IPS-NIHi7 (cell line): ENCODE data around the gene TCERG1L.
"Not testable (repeated sequence)": the region's sequence is repeated elsewhere in the genome, so short reads cannot be mapped to it uniquely, and the experiment has no call there.

Source experiments
- DNase-seq: peaks from one replicate; pipeline ENCODE4 v3.0.0; 2012; ENCODE audit warnings: mixed read lengths; ENCODE audit errors: extremely low spot score

TCERG1L gene

DNA sequence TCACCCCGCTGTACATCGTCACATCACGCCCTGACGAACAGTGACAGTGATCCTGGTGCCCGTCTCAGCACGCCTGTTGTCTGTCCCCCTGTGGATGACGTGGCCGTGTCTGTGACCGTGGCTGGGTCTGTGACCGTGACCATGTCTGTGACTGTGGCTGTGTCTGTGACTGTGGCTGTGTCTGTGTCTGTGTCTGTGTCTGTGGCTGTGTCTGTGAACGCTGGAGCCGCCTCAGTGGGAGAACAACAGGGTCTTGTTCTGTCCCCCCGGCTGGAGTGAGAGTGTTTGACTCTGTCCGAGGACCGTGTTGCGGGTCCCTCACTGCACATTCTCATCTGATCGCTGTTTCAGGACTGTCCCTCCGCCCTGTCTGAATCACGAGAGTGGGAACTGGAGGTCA lies 202.2 kb downstream of the TCERG1L start:
- DNase-seq, result no peak

DNA sequence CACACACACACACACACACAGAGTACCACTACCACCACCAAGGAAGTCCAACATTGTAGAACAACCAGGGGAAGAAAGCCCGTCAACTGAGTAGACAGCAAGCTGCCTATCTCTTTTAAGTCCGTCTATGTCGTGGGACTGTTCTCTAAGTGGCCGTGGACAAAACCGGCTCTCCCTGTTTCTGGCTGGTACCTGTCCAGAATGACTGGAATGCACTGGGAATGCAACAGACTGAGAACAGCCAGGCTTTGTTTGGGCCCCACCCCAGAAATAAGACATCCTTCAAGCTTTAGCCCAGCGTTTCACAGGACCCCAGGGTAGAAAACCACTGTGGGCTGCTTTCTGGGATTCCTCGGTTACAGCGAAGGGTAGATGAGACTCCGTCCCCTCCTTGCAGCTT lies 203.6 kb downstream of the TCERG1L start:
- DNase-seq, result no peak

DNA sequence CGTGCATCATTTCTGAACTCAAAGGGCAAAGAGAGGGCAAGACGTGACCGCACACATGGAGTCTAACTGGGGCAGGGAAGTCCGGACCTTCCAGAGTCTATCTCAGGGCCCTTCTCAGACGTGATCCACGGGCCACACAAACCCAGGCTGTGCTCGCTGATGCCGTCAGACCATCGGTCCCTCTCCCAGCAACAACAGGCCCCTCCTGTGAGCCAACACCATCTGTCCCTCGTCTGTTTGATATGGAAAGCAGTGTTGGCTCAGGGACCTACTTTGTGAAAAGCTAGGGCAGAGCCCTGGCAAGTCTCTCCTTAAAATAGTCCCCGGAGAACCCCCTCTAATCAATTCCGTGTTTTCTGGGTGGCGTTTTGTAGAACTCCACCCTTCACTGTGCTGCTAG lies 208.8 kb downstream of the TCERG1L start:
- no peak for DNase-seq

DNA sequence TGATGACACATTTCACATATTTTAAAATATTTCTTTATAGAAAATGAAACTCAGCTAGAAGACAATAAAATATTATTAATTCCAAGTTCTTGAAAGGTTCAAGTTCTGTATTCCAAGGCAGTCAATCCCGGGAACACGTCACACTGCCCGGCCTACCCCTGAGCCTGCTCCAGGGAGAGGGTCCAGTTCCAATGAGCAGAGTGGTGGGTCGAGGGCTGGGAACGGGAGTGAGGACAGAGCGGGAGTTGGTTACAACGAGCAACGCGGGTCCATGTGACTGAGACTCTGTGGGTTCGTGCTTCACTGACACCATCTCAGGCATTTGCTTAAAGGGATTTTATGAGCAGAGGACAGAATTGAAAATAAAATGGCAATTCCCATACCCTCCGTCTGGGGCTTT lies 209.4 kb downstream of the TCERG1L start:
- no peak for DNase-seq

DNA sequence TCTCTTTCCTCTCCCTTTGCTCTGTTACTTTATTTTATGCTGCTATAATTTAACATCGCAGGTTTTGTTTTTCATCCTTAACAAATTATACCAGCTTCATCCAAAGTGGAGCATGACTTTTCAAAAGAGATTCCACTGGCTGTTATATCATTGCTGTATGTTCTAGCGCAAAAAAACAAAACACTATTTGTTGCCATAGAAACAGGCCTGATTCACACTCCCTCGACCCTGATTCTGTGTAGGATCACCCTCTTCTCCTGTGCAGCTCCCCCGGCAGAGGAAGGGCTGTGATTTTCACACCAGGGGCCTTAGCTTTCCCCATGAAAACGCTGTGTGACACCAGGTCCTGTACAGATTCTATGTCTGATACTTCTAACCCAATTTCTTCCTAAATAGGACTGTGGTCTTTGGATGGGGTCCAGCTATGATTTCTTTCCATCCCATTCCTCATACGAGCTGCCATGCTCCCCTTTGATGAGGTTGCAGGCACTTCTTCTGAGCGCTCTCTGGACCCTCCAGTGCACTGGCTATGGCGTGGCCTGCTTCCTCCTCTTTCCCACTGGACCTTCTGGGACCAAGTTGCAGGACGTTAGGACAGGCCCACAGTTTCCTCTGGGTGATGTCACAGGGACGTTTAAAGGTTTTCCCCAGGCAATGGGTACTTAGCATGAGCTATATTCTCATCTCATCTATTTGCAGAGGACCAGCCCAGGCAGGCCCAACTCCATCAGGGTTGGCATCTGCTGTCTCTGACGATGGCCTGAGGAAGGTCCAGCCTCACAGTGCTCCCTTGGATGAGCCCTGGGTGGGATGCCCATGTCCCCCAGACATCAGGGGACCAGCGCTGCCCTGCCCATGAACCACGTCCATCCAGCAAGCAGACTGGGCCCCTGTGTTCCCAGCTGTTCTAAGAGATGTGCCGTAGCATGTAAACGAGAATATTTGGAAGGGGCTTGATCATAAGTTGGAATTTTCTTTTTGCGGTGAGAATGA lies 210.8 kb downstream of the TCERG1L start:
- DNase-seq, result not testable (repeated sequence)

DNA sequence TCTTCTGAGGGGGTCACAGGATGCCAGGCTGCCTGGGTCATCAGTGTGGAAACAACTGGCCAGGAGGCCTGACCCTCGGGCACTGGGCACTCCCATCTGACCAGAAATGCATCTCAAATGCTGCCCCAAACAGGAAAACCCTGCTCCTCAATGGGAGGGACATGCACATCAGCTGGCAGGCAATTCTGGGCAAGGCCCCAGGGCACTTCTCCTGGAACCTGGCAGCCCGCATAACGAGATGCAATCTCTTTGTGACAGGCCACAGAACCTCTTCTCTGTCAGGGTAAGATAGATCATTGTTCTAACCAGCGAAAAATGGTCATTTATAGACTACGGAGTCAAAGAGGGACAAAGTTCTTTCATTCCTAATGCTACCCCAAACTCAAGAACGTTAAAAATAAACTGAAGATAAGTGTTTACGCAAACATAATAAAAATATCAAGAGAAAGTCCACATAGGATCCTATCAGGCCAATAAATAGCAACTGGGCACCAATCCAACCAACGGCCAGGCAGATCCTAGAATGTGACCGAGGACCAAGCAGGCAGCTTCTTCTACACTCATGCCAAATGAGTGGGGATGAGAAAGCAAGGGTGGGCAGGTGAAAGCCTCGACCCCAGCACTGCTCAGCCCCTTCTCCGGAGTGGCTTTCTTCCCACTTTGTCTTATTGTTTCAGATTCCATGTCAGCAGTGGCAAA lies 212.3 kb downstream of the TCERG1L start:
- no peak for DNase-seq

DNA sequence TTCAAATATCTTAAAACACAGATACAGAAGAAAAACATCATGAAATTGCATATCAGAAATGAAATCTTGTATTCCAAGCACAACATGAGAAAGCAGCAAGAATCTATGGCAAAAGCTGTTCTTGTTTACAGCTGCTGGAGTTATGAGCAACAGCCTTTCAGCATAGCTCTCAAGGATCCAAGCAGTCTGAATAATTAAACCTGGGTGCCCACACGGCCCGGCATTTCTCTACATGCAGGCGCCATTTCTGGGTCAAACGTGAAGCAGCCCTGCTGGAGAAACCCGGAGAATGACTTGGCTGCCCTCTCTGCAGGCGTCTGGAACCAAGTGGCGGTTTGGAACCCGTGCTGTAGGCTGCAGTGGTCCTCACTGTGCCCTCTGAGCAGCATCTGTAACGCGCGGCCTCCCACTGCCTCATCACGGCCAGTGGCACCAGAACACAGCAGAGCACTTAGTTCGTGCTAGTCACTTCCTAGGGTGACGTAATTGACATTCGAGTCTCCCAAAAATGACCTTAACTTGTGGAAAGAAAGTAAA lies 213.0 kb downstream of the TCERG1L start:
- DNase-seq, result no peak

DNA sequence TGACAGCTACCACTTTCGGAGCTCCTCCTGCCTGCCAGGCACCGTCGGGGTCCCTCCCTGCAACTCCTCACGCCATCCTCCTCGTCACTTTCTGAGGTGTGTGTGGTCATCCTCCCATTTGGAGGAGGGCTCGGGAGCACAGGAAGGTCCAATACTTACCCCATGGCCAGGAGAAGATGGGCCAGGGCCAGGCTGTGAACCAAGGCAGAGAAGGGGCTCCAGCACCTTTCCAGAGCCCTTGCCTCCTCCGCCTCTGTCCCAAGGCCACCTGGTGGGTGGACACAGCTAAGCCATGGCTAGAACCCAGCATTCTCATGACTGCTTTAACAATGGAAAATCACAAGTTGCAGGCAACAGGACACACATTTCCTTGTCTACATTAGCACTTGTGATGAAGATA lies 215.5 kb downstream of the TCERG1L start:
- DNase-seq, result no peak

DNA sequence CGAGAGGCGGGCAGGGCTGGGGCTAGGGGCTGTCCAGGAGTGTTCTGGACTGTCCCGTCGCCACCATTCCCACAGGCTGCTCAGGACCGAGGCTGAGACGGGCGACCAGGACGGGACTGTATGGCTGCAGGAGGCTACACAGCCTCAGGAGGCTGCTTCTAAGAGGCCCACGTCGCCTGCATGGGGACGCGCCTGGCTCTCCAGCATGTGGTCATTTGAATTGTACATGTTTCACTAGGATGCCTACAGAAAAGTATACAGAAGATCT lies 216.3 kb downstream of the TCERG1L start:
- DNase-seq, result no peak

DNA sequence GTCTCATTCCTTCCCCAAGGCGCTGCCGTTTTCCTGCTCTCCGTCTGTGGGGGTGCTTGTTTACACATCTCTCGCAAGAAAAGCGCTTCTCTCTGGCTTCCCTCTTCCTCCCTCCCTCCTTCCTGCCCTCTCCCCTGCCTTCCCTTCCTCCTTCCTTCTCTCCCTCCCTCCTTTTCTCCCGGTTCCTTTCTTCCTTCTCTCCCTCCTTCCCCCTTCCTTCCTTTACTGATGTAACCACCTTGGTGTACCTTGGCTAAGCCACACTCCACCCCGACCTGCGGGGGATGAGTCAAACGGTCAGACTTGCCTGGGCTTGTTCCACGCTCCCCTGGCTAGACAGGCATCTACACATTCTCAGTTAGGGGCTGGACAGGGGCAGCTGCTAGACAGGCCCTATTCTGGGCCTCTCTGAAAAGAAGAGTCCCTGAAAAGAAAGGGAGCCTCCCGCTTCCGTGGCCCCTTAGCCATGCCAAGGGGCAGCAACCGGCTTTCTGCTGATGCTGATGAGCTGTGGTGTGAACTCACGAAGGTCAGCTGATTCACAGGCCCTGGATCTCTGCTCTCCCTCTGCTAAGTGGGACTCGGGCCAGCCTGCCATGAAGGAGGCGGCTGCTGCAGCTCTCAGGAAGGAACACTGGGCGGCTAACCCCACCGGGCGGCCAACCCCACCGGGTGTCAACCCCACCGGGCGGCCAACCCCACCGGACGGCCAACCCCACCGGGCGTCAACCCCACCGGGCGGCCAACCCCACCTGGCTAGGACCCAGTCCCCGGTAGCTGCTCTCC lies 216.8 kb downstream of the TCERG1L start:
- DNase-seq, result no peak

DNA sequence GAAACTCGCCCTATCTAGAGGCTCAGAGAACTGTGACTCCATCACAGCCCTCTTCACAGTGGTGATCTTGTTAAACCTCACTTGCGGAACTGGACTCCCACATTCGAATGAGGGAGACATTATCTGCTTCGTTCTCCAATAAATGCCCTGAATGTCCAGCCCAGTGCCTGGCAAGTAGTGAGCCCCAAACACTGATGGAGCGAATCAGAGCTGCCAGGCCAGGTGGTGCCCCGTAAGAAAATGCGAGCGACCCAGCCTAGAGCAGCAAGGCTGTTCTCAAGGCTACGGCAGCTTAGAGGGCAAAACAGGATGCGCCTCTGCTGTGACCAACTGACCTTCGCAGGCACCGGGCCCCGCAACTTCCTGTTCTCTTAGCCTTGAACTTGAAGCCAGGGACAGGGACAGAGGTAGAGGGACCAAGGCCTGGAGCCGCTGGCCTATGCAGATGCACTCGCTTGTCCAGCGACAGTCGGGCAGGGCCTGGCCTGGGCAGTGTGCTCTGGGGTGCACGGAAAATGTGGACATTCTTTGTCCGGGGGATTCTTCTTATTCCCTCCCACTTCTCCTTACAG lies 217.6 kb downstream of the TCERG1L start:
- no peak for DNase-seq

DNA sequence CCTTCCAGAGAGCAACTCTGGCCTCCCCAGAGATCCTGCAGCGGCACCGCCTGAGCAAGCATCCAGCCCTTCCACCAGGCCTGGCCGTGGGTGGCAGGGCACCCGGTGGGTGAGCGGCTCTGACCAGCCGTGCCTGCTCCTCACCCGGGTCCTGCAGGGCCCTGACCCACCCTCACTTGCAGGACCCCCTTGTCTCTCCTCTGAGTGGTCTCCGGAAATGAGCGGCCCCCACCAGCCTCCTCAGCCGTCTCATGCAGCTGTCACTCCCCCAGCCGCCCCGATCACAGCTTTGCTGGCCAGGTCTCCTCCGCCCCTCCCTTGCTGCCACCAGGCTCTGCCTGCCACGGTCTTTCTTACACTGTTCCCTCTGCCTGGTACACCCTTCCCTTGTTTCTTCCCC lies 218.2 kb downstream of the TCERG1L start:
- DNase-seq, result no peak

DNA sequence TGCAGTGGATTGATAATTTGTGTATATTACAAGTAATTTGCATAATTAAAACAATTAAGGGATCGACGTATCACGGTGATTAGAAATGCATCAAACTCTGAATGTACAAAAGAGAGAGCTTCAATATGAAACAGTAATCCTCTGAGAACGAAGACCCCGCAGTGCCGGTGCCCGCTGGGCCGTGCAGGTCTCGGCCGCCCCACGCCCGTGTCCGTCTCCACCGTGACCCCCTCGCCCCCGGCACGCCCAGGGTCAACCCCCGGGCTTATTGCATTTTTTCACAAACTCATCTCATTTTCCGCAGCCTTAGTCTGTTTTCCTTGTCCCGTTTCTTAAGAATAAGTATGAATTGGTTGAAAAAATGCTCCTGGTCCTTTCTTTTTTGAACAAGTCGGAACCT lies 218.6 kb downstream of the TCERG1L start:
- DNase-seq, result no peak

DNA sequence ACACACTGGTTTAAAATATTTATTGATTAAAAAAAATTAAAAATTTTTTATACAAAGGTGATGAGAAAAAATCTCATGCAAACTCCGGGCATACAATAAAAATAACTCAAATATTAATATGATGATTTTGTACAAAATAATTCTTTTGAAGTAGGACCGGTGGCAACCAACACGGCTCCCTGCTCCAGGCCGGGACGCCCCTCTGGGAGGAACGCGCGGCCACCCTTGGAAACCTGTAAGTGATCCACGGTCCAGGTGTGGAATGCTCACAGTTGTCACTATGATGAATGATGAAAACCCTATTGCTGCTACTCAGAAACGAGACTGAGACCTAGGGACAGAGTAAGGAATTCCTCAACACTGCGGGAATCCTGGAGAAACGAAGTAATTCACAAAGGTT lies 219.1 kb downstream of the TCERG1L start:
- no peak for DNase-seq

DNA sequence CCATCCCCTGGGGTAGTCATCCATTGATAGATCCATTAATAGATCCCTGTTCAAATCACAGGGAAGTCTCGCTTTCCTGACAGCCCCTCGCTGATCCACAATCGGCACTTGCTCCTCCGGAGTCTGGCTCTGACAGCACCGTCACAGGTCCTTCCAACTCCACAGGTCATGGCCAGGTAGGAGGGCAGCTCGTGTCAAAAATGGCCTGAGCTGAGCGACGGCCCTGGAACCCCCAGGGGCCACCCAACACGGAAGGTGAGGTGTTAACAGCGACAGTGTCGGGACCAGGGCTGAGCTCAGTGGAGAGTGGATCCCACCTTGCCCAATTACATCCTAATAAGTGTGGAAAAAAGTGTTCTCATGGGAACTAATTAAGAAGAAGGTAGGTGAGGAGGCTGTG lies 219.8 kb downstream of the TCERG1L start:
- DNase-seq, result no peak

DNA sequence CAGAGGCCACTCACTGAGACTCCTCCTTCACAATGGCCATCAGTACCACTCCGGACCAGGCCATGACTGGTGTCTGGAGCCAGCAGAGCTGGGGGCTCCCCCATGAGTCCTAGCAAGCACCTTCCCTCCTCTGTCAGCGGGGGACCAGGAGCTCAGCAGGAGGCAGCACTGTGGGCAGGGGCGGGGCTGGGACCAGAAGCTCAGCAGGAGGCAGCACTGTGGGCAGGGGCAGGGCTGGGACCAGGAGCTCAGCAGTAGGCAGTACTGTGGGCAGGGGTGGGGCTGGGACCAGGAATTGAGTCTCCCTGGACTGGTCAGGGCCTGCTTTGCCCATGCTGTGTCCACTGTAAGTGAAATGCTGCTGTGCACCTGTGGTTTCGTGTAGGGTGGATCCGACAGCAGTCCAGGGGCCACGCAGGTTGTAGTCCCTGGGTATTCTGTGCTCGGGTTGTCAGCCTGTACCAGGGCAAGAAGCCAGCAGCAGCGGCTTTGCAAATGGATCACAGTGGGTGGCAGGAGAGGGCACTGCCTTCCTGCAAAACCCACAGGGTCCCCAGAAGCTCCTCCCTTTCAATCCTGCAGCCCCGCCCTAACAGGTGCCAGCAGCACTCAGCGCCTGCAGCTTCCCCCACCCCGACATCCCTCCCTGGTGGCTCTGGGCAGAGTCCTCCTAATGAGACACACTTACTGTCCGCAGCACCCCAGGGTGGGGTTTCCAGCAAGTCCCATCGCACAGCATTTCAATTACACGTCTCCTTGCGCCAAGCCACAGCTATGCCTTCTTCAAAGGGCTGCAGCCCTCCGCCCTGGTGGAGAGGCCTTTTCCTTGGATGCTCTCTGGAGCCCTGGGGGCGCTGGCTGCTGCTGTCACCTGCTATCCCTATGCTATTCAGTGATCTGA lies 220.5 kb downstream of the TCERG1L start:
- DNase-seq, result no peak

DNA sequence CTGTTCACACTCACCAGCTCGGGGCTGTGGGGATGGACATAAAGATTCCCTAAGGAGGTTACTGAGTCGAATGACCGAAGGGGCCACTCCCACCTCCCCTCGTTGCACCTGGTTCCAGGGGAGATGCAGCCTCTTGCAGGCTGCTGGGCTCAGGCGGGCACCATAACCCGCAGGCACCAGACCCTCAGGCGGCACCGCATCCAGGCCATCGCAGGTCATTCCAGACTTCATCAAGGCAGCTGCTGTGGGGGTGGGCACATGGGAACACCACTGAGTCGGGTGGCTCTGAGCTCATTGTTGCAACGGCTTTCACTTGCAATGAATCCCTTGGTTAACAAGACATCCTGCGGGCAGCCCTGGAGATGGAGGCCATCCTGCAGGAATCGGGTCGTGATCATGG lies 221.7 kb downstream of the TCERG1L start:
- DNase-seq, result no peak

DNA sequence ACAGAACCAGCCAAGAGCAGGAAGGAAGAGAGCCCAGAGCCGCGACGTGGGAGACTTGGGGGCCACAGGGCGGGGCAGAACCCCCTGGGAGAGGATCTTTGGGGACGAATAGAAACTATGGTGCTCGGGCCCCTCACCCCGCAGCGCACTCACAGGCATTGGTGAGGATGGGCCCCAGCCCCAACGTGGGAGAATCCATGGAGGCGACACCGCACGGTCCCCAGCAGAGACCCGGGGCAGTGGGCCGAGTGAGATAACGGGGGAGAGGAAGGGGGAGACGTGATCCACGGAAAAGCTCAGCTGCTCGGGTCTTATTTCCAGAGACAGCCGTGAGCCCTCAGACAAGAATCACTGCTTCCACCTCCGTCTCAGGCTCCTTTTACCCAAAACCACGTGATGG lies 222.4 kb downstream of the TCERG1L start:
- no peak for DNase-seq

DNA sequence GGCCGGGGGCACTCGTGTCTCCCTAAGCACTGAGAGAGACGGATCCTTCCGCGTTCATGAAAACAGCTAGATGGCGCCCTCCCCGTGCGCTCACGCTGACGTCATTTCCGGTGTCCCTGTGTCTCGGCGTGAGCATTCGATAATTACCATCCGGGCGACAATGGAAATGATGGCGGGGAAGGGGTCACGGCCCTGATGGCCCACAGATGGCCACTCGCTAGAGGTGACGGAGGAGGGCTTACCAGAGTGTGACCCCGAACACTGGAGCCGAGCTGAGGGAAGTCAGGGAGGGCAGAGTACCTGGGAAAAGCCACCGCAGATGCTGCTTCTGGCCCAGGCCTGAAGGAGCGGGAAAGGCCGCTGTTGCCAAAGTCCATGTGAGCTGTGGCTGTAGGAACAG lies 222.9 kb downstream of the TCERG1L start:
- DNase-seq, result peak; percentile 26

DNA sequence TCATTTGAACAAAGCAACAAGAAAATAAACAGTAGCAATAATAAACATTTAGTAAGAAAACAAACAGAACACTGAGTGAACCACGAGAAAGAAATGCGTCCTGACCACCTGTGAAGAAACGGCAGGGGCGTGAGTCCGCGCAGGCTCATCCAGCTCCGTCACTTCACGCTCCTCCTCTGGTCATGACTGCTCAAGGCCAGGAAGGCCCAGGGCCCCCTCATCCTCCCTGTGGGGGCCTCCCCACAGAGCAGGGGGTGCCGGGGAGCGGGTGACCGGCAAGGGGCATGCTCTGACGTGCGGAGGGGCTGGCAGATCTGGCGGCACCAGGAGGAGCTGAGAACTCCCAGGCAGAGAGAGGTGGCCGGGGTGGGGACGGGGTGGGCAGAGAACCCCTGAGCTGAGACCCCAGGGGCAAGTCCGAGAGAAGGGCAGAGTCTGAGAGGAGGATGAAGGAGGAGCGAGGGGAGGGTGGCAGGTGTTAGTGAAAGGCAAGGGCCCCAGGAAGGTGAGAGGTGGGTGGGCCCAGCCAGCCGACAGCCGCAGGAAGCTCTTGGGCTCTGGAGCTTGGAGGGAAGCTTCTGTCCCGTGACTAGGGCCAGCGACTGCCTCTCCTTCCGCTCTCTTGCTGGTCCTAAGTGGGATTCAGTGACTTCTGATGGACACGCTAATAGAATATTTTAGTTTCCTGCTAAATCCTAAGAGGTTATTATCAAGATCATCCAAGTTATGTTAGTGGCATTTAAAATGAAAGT lies 223.9 kb downstream of the TCERG1L start:
- no peak for DNase-seq
